SK-N-MC (cell line): ENCODE data around the gene SIVA1.

Experiments
- DNase-seq: peaks from one replicate; pipeline ENCODE4 v3.0.0-alpha.2; 2011; ENCODE audit warnings: low read depth, low spot score
- H3K27ac ChIP-seq: fragments of 200-600 bp; sonication (generic); 2 replicates; pipeline ENCODE4 v1.5.1; 2016; ENCODE audit warnings: mixed run types
- H3K36me3 ChIP-seq: fragments of 200-600 bp; sonication (generic); 2 replicates; pipeline ENCODE4 v1.6.1; 2017; ENCODE audit warnings: antibody characterized with exemption, low read length, mixed read lengths; ENCODE audit not compliant: insufficient read depth
- H3K4me3 ChIP-seq: fragments of 200-600 bp; sonication (generic); 2 replicates; pipeline ENCODE4 v1.5.1; 2016
- H3K9ac ChIP-seq: fragments of 200-600 bp; sonication (generic); 2 replicates; pipeline ENCODE4 v1.8.0; 2017; ENCODE audit warnings: mixed run types, mixed read lengths; ENCODE audit not compliant: insufficient read length
- H3K9me3 ChIP-seq: fragments of 200-600 bp; sonication (generic); 2 replicates; pipeline ENCODE4 v1.6.1; 2017; ENCODE audit warnings: low read depth, mild to moderate bottlenecking, antibody characterized with exemption, low read length, moderate library complexity, mixed read lengths
- EZH2 ChIP-seq: fragments of 200-600 bp; sonication (generic); IDR thresholded peaks from one replicate; pipeline ENCODE4 v1.6.1; 2017; ENCODE audit warnings: antibody characterized with exemption
- FOXP2 ChIP-seq: optimal IDR thresholded peaks from 2 replicates; pipeline ENCODE3; 2011; ENCODE audit warnings: mild to moderate bottlenecking, moderate library complexity; ENCODE audit not compliant: insufficient read depth; ENCODE audit errors: extremely low read length, control extremely low read depth
- POLR2AphosphoS5 ChIP-seq: IDR thresholded peaks from 2 replicates; pipeline ENCODE4 v1.6.1; 2012; ENCODE audit warnings: mild to moderate bottlenecking, low read depth, low read length, borderline replicate concordance

The SIVA1 gene

DNA sequence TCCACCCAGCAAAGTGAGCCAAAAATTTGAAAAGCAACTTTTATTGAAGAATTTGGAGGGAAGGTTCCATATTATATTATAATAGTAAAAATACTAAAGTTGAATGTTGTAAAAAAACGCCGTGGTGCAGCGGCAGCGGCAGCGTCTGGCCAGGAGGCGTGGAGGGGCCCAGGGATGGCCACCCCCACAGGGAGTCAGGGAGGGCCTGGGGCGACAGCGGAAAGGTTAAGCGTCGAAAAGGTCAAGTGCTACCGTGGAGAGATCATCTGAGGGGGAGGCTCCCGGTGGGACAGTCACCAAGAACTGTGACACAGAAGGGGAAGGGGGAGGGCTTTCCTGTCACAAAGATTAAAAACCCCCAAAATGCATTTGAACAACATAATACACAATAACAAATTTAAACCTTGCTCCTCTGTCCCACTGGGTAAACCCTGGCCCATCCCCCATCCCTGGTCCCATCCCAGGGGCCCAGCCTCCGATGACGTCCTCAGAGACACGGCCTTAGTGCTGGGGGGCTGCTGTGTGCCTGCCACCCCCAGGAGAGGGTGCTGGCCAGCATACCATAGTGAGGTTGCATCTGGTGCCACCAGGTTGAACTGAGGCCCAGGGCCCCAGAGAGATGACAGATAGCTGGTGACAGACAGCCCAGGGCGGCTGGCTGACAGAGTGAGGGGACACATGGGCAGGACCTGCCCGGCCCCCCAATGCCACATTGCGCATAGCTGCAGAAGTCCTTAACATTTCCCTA, 16.6 kb downstream of the SIVA1 start:
- no peak overlapping the region; the same call in 1 of the 2 replicates for H3K27ac ChIP-seq
- no peak overlapping the region for H3K9ac ChIP-seq
- no peak overlapping the region for H3K4me3 ChIP-seq
- DNase-seq, result no peak
- peaks cover 17% of the 10 kb centered on the region; the same call in 1 of the 2 replicates for H3K36me3 ChIP-seq
- H3K9me3 ChIP-seq, result peaks cover 5% of the 10 kb centered on the region; the same call in 1 of the 2 replicates
- no peak for TF ChIP-seq POLR2AphosphoS5
- no peak for TF ChIP-seq FOXP2
- TF ChIP-seq EZH2, result no peak

DNA sequence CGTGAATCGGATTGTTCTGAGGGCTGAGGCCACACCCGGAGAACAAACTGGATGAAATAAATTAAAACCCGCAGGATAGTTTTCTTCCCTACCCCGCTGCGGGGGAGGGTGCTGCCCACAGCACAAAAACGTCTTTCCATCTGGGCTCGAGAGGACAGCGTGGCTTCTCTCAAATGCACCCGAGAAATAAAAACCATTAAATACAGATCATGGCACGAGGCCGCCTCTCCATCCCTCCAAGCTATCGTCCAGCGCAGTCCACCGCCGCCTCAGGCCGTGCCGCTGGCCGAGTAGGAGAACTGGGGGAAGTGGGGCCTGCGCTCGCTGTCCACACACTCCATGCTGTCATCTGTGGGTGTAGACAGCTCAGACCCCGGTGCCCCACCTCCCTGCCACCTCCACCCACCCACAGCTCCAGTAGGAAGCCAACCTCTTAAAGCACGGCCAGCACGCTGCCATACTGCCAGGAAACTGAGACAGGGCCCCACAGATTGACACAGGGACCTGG, 17.2 kb downstream of the SIVA1 start:
- Histone ChIP-seq H3K36me3 (peaks cover 17% of the 10 kb centered on the region; the same call in 1 of the 2 replicates), H3K9me3 (peaks cover 5% of the 10 kb centered on the region; the same call in 1 of the 2 replicates)
- no peak for DNase-seq

DNA sequence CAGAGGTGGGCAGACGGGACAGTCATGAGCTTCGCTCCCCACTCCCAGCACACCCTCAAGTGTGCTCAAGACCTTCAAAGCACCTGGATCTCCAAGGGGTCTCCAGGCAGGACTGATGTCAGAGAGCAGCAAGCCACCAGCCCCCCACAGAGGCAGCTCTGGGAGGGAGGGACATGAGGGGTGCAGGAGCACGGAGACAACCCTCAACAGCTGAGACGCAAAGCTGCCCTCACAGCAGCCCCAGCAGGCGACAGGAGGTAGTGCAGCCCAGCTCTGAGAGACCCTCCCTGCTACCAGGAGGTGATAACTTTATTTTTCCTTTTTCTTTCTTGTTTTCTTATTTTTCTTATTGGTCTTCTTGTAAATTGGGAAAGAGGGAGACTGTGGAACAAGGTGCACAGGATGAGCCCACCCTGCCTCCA, 17.9 kb downstream of the SIVA1 start:
- no peak for DNase-seq
- peaks cover 17% of the 10 kb centered on the region; the same call in 1 of the 2 replicates for H3K36me3 ChIP-seq
- no peak overlapping the region for H3K27ac ChIP-seq
- no peak for TF ChIP-seq FOXP2
- TF ChIP-seq EZH2, result no peak
- TF ChIP-seq POLR2AphosphoS5, result no peak
- no peak overlapping the region for H3K4me3 ChIP-seq
- peaks cover 5% of the 10 kb centered on the region; the same call in 1 of the 2 replicates for H3K9me3 ChIP-seq
- no peak overlapping the region for H3K9ac ChIP-seq

More for the DNA sequence above, 17.2 kb downstream of the SIVA1 start:
- Histone ChIP-seq H3K27ac (no peak overlapping the region), H3K4me3 (no peak overlapping the region), H3K9ac (no peak overlapping the region)
- TF ChIP-seq POLR2AphosphoS5 (no peak), FOXP2 (no peak), EZH2 (no peak)

DNA sequence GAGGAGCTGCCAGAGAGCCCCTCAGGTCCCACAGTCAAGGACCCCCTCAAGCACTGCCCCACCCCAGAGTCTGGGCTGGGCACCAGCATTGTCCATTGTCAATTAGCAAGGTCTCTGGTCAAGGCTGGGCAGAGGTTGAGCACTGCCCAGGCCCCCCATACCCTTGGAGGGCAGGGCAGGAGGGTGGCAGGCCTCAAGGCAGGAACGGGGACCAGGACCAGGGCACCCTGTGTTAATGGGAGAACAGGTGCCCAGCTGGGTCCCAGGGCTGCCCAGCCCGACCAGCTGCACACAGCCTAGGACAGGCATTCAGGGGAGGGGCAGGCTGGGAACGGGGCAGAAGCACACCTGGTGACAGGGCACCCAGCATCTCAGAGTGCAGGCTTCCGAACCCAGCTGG, 18.4 kb downstream of the SIVA1 start:
- Histone ChIP-seq H3K36me3 (peaks cover 17% of the 10 kb centered on the region; the same call in 1 of the 2 replicates), H3K9ac (no peak overlapping the region), H3K4me3 (no peak overlapping the region), H3K9me3 (peaks cover 5% of the 10 kb centered on the region; the same call in 1 of the 2 replicates), H3K27ac (no peak overlapping the region)
- DNase-seq, result no peak
- TF ChIP-seq FOXP2 (no peak), EZH2 (no peak), POLR2AphosphoS5 (no peak)

DNA sequence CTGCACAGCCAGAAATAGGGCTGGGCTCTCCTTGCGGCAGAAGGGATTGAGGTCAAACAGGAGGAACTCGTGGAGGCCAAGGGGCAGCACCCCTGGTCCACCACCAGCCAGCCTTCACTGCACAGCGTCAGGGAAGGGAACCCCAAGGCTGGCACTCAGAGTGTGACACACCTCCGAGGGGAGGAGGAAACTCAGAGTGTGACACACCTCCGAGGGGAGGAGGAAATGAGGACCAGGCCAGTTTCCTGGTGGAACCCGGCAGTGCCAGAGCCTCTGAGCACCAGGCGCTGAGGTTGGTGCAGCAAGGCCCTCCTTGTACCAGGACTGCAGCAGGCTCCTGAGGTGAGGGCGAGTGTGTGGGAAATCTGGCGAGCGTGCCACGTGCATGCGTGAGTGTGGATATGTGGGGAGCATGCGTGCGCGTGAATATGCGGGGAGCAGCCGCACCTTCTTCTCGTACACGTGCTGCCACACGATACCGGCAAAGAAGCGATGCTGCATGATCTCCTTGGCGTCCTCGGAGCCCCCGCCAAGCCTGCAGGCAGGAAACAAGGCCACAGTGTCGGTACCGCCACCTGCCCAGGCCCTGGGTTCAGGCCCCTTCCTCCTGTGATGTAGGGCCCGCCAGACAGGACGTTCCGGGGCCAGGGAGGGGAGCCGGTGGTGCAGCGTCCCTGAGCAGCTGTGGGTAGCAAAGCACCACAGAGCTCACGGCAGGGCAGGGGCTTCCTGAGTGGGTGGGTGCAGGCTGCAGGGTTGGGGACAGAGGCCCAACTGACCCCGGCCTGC, 19.2 kb downstream of the SIVA1 start:
- H3K27ac ChIP-seq, result no peak overlapping the region
- no peak for DNase-seq
- H3K4me3 ChIP-seq, result no peak overlapping the region
- peaks cover 17% of the 10 kb centered on the region; the same call in 1 of the 2 replicates for H3K36me3 ChIP-seq
- no peak overlapping the region for H3K9ac ChIP-seq
- TF ChIP-seq EZH2, result no peak
- H3K9me3 ChIP-seq, result peaks cover 5% of the 10 kb centered on the region; the same call in 1 of the 2 replicates

DNA sequence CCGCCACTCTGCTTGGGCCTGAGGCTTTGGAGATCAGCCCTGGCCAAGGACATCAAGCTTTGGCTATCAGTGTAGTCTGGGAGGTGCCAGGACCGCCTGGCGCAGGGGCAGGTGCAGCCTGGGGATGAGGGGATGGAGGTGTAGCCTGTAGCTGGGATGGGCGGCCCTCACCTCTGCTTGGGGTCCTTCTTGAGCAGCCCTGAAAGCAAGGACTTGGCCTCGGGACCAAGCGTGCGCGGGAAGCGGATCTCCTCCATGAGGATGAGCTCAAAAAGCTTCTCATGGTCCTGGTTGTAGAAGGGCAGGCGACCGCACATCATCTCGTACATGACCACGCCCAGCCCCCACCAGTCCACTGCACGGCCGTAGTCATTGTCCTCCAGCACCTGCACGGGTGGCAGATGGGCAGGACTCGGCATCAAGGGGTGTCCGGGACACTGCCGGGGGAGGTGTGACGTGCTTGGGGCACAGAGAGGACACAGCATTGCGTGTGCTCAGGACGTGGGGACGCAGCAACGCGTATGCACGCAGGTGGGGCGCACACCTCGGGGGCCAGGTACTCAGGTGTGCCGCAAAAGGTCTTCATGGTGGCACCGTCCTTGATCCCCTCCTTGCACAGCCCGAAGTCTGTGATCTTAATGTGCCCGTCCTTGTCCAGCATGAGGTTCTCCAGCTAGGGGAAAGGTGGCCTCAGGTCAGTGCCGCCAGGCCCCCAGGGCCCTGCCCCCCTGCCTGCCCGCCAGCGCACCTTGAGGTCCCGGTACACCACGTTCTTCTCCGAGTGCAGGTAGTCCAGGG, 20.0 kb downstream of the SIVA1 start:
- no peak for TF ChIP-seq POLR2AphosphoS5
- no peak for TF ChIP-seq EZH2
- Histone ChIP-seq H3K36me3 (peaks cover 17% of the 10 kb centered on the region; the same call in 1 of the 2 replicates), H3K4me3 (no peak overlapping the region), H3K9me3 (peaks cover 5% of the 10 kb centered on the region; the same call in 1 of the 2 replicates), H3K9ac (no peak overlapping the region), H3K27ac (no peak overlapping the region)
- no peak for DNase-seq

DNA sequence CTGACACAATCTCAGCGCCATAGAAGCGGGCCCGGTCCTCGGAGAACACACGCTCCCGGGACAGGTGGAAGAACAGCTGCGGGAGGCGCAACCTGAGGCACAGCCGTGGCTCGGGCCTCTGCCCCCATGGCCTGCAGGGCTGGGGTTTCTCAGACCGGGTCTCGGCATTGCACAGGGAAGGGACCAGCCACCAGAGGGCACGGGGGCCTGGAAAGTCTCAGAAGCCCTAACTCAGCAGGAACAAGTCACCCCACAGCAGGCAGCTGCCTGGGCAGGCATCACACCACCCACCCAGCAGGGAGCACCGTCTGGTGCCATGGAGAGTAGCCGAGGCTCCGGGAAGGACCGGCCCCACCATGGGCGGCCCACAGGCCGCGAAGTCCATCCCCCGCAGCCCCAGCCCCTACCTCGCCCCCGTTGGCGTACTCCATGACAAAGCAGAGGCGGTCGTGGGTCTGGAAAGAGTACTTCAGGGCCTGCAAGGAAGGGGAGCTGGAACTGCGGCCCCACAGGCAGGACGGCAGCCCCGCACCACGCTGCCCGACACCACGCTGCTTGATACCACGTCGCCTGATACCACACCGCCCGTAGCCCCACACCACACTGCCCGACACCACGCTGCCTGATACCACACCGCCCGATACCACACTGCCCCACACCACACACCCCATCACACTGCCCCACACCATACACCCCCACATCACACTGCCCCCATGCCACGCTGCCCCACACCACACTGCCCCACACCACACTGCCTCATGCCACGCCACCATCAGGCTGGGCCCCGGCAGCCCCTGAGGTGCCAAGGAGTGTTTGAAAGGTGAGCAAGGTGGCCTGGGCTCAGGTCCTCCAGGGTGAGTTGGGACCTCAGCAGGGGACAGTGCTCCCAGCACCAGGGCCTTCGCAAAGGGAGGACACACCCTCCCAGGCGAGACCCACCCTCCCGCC, 20.8 kb downstream of the SIVA1 start:
- H3K4me3 ChIP-seq, result no peak overlapping the region
- no peak overlapping the region for H3K27ac ChIP-seq
- DNase-seq, result no peak
- peaks cover 5% of the 10 kb centered on the region; the same call in 1 of the 2 replicates for H3K9me3 ChIP-seq
- H3K36me3 ChIP-seq, result peaks cover 17% of the 10 kb centered on the region; the same call in 1 of the 2 replicates
- no peak overlapping the region for H3K9ac ChIP-seq
- TF ChIP-seq POLR2AphosphoS5 (no peak), FOXP2 (no peak), EZH2 (no peak)
